SK-N-SH (cell line): ENCODE data around the gene AQP5.

Source experiments
- EP300 ChIP-seq, 2 experiments: IDR thresholded peaks; 2 replicates each; pipeline versions ENCODE4 v1.4.0 to v1.6.1; 2012; ENCODE audit warnings: borderline replicate concordance in 1 of 2, low read depth in 1 of 2, low read length in 1 of 2
- EZH2phosphoT487 ChIP-seq: fragments of 200-600 bp; sonication (generic); IDR thresholded peaks from 2 replicates; pipeline ENCODE4 v1.6.1; 2017; ENCODE audit warnings: low read depth, mixed run types, mild to moderate bottlenecking, antibody characterized with exemption, moderate library complexity, borderline replicate concordance
- GABPA ChIP-seq: IDR thresholded peaks from 2 replicates; pipeline ENCODE4 v1.4.0; 2012; ENCODE audit warnings: low read depth, mild to moderate bottlenecking
- GATA2 ChIP-seq: sonication (generic); formaldehyde crosslinking; IDR thresholded peaks from 2 replicates; pipeline ENCODE4 v1.5.0; 2020; ENCODE audit warnings: mild to moderate bottlenecking, missing genetic modification reagents
- JUND ChIP-seq: IDR thresholded peaks from 2 replicates; pipeline ENCODE4 v1.4.0; 2012
- NRF1 ChIP-seq: IDR thresholded peaks from 2 replicates; pipeline ENCODE4 v1.6.1; 2012; ENCODE audit warnings: low read depth, mild to moderate bottlenecking, low read length
- RFX5 ChIP-seq: IDR thresholded peaks from 2 replicates; pipeline ENCODE4 v1.6.1; 2012; ENCODE audit warnings: mild to moderate bottlenecking, improper control_type of control experiment, low read length
- SMC3 ChIP-seq: IDR thresholded peaks from 2 replicates; pipeline ENCODE4 v1.6.1; 2012; ENCODE audit warnings: low read depth, low read length, improper control_type of control experiment
- YY1 ChIP-seq: IDR thresholded peaks from 2 replicates; pipeline ENCODE4 v1.4.0; 2012; ENCODE audit warnings: low read depth, mild to moderate bottlenecking
- TF ChIP-seq, protein P1 (sequence below): fragments of 200-600 bp; sonication (generic); IDR thresholded peaks from 2 replicates; pipeline ENCODE4 v1.6.1; 2017; ENCODE audit warnings: antibody characterized with exemption, mild to moderate bottlenecking, moderate library complexity

- TF ChIP-seq, protein P1, sequence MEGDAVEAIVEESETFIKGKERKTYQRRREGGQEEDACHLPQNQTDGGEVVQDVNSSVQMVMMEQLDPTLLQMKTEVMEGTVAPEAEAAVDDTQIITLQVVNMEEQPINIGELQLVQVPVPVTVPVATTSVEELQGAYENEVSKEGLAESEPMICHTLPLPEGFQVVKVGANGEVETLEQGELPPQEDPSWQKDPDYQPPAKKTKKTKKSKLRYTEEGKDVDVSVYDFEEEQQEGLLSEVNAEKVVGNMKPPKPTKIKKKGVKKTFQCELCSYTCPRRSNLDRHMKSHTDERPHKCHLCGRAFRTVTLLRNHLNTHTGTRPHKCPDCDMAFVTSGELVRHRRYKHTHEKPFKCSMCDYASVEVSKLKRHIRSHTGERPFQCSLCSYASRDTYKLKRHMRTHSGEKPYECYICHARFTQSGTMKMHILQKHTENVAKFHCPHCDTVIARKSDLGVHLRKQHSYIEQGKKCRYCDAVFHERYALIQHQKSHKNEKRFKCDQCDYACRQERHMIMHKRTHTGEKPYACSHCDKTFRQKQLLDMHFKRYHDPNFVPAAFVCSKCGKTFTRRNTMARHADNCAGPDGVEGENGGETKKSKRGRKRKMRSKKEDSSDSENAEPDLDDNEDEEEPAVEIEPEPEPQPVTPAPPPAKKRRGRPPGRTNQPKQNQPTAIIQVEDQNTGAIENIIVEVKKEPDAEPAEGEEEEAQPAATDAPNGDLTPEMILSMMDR, result peak; percentile 96
- TF ChIP-seq JUND, result no peak
- no peak for TF ChIP-seq RFX5
- TF ChIP-seq EP300 (IDR thresholded peaks at IDR 0.05; ENCODE audit: borderline replicate concordance in 1 of 2, low read depth in 1 of 2, low read length in 1 of 2), result no peak; a peak in 1 of 4 replicates
- no peak for TF ChIP-seq NRF1
- no peak for TF ChIP-seq GABPA
- no peak for TF ChIP-seq YY1
- peak; percentile 70 for TF ChIP-seq SMC3
- no peak for TF ChIP-seq GATA2 (CRISPR knock-in tag)
- no peak for TF ChIP-seq EZH2phosphoT487
Observed at GRCh38 chr12:49945394-49946080, 16.1 kb upstream of the AQP5 start.
